ENCODE measurements around the gene ABCB8. TPM values are rescaled to one million over a fixed set of nuclear protein-coding genes. Genes with fewer than 3 reads are reported as not detected.

The ABCB8 gene
- polyA plus RNA-seq, 1 donor from 2014 or later: 21.6 TPM

- peaks cover 32% of the 10 kb centered on the region for H3K27me3 Mint-ChIP-seq
- H3K36me3 Mint-ChIP-seq: no peaks in the 10 kb centered on the region
- H3K9me3 Mint-ChIP-seq: peaks cover 5 to 18% (median 17%) of the 10 kb centered on the region in 3 donors
- no peak overlapping the region for H3K4me3 Mint-ChIP-seq
- peaks cover 2 to 6% (median 4%) of the 10 kb centered on the region in 3 donors for H3K4me1 Mint-ChIP-seq
- no peak overlapping the region for H3K27ac Mint-ChIP-seq
These were observed 34.7 kb upstream of the ABCB8 start for GRCh38 chr7:150993511-150993910.

- Mint-ChIP-seq H3K27me3 (peaks cover 29% of the 10 kb centered on the region), H3K36me3 (no peaks in the 10 kb centered on the region), H3K4me1 (peaks cover 0 to 5% (median 2%) of the 10 kb centered on the region in 3 donors), H3K9me3 (peaks cover 5 to 18% (median 17%) of the 10 kb centered on the region in 3 donors), H3K4me3 (peak overlapping the region in 1 of 4 donors; percentile 86), H3K27ac (no peak overlapping the region)
These were observed 34.0 kb upstream of the ABCB8 start for GRCh38 chr7:150994141-150994837.

GRCh38 chr7:150994838-150995510, 33.3 kb upstream of the ABCB8 start:
- H3K27ac Mint-ChIP-seq: no peak overlapping the region
- no peak overlapping the region for H3K4me3 Mint-ChIP-seq
- peaks cover 0 to 5% (median 2%) of the 10 kb centered on the region in 3 donors for H3K4me1 Mint-ChIP-seq
- H3K27me3 Mint-ChIP-seq: peaks cover 22% of the 10 kb centered on the region
- H3K36me3 Mint-ChIP-seq: no peaks in the 10 kb centered on the region
- peaks cover 4 to 14% (median 12%) of the 10 kb centered on the region in 3 donors for H3K9me3 Mint-ChIP-seq

DNA sequence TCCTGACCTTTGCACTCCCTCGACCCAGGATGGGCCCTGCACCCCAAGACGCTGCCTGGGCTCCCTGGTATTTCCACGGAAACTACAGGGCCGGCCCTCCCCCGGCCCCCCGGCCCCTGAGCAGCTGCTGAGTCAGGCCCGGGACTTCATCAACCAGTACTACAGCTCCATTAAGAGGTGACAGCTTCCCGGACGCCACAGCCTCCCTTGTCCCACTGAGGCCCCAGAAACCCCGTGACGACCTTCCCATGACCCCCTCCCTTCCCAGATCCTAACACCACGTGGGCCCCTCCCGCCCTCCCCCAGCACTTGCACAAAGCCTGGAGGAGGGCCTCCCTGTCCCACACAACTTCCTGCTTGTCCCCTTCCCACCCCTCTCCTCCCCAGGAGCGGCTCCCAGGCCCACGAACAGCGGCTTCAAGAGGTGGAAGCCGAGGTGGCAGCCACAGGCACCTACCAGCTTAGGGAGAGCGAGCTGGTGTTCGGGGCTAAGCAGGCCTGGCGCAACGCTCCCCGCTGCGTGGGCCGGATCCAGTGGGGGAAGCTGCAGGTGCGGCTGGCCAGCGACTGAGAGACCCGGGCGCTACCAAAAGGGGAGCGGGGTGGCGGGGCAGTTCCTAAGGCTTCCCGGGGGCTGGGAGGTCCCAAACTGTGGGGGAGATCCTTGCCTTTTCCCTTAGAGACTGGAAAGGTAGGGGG, 31.7 kb upstream of the ABCB8 start:
- no peaks in the 10 kb centered on the region for H3K9me3 Mint-ChIP-seq
- no peak overlapping the region for H3K27ac Mint-ChIP-seq
- H3K4me3 Mint-ChIP-seq: no peak overlapping the region
- peaks cover 19% of the 10 kb centered on the region for H3K27me3 Mint-ChIP-seq
- H3K36me3 Mint-ChIP-seq: no peaks in the 10 kb centered on the region
- peaks cover 0 to 5% (median 2%) of the 10 kb centered on the region in 3 donors for H3K4me1 Mint-ChIP-seq

GRCh38 chr7:150997075-150997511, 31.2 kb upstream of the ABCB8 start:
- H3K27ac Mint-ChIP-seq: no peak overlapping the region
- H3K4me1 Mint-ChIP-seq: peaks cover 0 to 5% (median 2%) of the 10 kb centered on the region in 3 donors
- no peak overlapping the region for H3K4me3 Mint-ChIP-seq
- no peaks in the 10 kb centered on the region for H3K36me3 Mint-ChIP-seq
- no peaks in the 10 kb centered on the region for H3K9me3 Mint-ChIP-seq
- peaks cover 19% of the 10 kb centered on the region for H3K27me3 Mint-ChIP-seq

GRCh38 chr7:150997817-150998216, 30.4 kb upstream of the ABCB8 start:
- no peaks in the 10 kb centered on the region for H3K36me3 Mint-ChIP-seq
- H3K27ac Mint-ChIP-seq: no peak overlapping the region
- H3K27me3 Mint-ChIP-seq: peaks cover 19% of the 10 kb centered on the region
- H3K4me1 Mint-ChIP-seq: peaks cover 0 to 5% (median 2%) of the 10 kb centered on the region in 3 donors
- no peaks in the 10 kb centered on the region for H3K9me3 Mint-ChIP-seq
- no peak overlapping the region for H3K4me3 Mint-ChIP-seq

DNA sequence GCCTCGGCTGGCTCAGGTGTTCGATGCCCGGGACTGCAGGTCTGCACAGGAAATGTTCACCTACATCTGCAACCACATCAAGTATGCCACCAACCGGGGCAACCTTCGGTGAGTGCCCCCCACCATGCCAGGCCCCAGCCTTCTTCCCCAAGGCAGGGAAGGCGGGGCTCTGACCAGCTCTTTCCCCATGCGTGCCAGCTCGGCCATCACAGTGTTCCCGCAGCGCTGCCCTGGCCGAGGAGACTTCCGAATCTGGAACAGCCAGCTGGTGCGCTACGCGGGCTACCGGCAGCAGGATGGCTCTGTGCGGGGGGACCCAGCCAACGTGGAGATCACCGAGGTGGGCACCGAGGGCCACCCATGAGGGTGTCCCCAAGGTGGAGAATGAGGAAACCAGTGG, 29.9 kb upstream of the ABCB8 start:
- Mint-ChIP-seq H3K9me3 (no peaks in the 10 kb centered on the region), H3K27ac (no peak overlapping the region), H3K27me3 (peaks cover 16% of the 10 kb centered on the region), H3K36me3 (no peaks in the 10 kb centered on the region), H3K4me1 (peaks cover 0 to 5% (median 2%) of the 10 kb centered on the region in 3 donors), H3K4me3 (no peak overlapping the region)

DNA sequence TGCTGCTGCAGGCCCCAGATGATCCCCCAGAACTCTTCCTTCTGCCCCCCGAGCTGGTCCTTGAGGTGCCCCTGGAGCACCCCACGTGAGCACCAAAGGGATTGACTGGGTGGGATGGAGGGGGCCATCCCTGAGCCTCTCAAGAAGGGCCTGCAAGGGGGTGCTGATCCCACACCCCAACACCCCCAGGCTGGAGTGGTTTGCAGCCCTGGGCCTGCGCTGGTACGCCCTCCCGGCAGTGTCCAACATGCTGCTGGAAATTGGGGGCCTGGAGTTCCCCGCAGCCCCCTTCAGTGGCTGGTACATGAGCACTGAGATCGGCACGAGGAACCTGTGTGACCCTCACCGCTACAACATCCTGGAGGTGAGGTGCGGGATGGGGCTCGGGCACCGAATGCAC, 29.2 kb upstream of the ABCB8 start:
- Mint-ChIP-seq H3K4me1 (peaks cover 0 to 4% (median 2%) of the 10 kb centered on the region in 3 donors), H3K27ac (no peak overlapping the region), H3K36me3 (no peaks in the 10 kb centered on the region)

GRCh38 chr7:150999497-151000230, 28.6 kb upstream of the ABCB8 start:
- H3K9me3 Mint-ChIP-seq: no peaks in the 10 kb centered on the region
- H3K4me1 Mint-ChIP-seq: no peaks in the 10 kb centered on the region
- H3K27me3 Mint-ChIP-seq: peaks cover 14% of the 10 kb centered on the region
- H3K27ac Mint-ChIP-seq: no peak overlapping the region
- H3K4me3 Mint-ChIP-seq: no peak overlapping the region
- no peaks in the 10 kb centered on the region for H3K36me3 Mint-ChIP-seq

More for the DNA sequence above, 29.2 kb upstream of the ABCB8 start:
- Mint-ChIP-seq H3K4me3 (no peak overlapping the region), H3K27me3 (peaks cover 14% of the 10 kb centered on the region), H3K9me3 (no peaks in the 10 kb centered on the region)

DNA sequence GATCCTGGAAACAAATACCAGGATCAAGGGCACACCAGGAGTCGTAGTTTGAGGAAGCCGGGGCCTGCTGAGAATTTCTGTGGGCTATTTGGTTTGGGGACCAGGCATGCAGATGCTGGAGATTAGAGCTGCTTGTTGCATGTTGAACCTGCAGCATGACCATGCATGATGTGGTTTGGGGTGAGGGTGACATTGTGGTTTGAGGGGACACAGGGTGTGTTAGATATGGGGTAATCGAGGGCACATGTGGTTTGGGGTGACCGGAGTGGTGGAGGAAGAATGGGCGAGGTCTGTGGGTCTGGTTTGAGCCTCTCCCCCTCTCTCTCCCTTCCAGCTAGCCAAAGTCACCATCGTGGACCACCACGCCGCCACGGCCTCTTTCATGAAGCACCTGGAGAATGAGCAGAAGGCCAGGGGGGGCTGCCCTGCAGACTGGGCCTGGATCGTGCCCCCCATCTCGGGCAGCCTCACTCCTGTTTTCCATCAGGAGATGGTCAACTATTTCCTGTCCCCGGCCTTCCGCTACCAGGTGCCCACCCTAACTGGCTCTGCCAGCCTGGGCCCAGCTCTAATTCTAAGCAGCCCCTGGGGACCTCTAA, 27.3 kb upstream of the ABCB8 start:
- Mint-ChIP-seq H3K27ac (peak overlapping the region in 1 of 3 donors; percentile 53), H3K4me1 (peaks cover 0 to 6% (median 0%) of the 10 kb centered on the region in 3 donors), H3K4me3 (no peak overlapping the region), H3K9me3 (no peaks in the 10 kb centered on the region), H3K36me3 (no peaks in the 10 kb centered on the region), H3K27me3 (peaks cover 14% of the 10 kb centered on the region)

- no peak overlapping the region for H3K4me3 Mint-ChIP-seq
- H3K27me3 Mint-ChIP-seq: peaks cover 14% of the 10 kb centered on the region
- no peaks in the 10 kb centered on the region for H3K36me3 Mint-ChIP-seq
- H3K27ac Mint-ChIP-seq: no peak overlapping the region
- H3K9me3 Mint-ChIP-seq: no peaks in the 10 kb centered on the region
- peaks cover 0 to 6% (median 0%) of the 10 kb centered on the region in 3 donors for H3K4me1 Mint-ChIP-seq
These were observed 26.7 kb upstream of the ABCB8 start for GRCh38 chr7:151001546-151001945.

- H3K27ac Mint-ChIP-seq: no peak overlapping the region
- H3K36me3 Mint-ChIP-seq: no peaks in the 10 kb centered on the region
- H3K9me3 Mint-ChIP-seq: peaks cover 0 to 1% (median 0%) of the 10 kb centered on the region in 3 donors
- no peak overlapping the region for H3K4me3 Mint-ChIP-seq
- H3K27me3 Mint-ChIP-seq: peaks cover 12% of the 10 kb centered on the region
- peaks cover 2 to 15% (median 9%) of the 10 kb centered on the region in 3 donors for H3K4me1 Mint-ChIP-seq
These were observed 24.7 kb upstream of the ABCB8 start for GRCh38 chr7:151003572-151003971.

GRCh38 chr7:151005566-151005965, 22.7 kb upstream of the ABCB8 start:
- Mint-ChIP-seq H3K9me3 (peaks cover 0 to 1% (median 0%) of the 10 kb centered on the region in 3 donors), H3K27ac (peak overlapping the region in 1 of 3 donors; percentile 16), H3K27me3 (peaks cover 13% of the 10 kb centered on the region), H3K4me3 (peak overlapping the region in 1 of 4 donors; percentile 9), H3K36me3 (no peaks in the 10 kb centered on the region), H3K4me1 (peaks cover 2 to 17% (median 9%) of the 10 kb centered on the region in 3 donors)

- Mint-ChIP-seq H3K27ac (no peak overlapping the region), H3K4me3 (no peak overlapping the region), H3K4me1 (peaks cover 7 to 18% (median 10%) of the 10 kb centered on the region in 3 donors), H3K9me3 (peaks cover 0 to 1% (median 0%) of the 10 kb centered on the region in 3 donors), H3K36me3 (no peaks in the 10 kb centered on the region), H3K27me3 (peaks cover 7% of the 10 kb centered on the region)
These were observed 21.5 kb upstream of the ABCB8 start for GRCh38 chr7:151006590-151007300.

Data from IgD-negative memory B cell (primary cell).